Lung (tissue), 12 donors: Measurements from ENCODE around the gene ZNF513. TPM values are rescaled to one million over a fixed set of nuclear protein-coding genes. Genes with fewer than 3 reads are reported as not detected.

Source experiments
- ATAC-seq: fragments of 200-7000 bp; cut with Tn5 transposase; one replicate; pipeline ENCODE4 v1.9.1; 2020; ENCODE audit warnings: moderate number of reproducible peaks; ENCODE audit not compliant: insufficient read depth, low FRiP score
- DNase-seq, 3 donors: peaks; one replicate each; pipeline ENCODE4 v3.0.0-alpha.2; 2013 to 2017
- H3K27ac ChIP-seq, 2 donors: one replicate each; pipeline ENCODE4 v1.5.1; 2013; ENCODE audit warnings: mild to moderate bottlenecking in 2 of 2, moderate library complexity in 2 of 2, control low read depth in 1 of 2, inconsistent platforms in 1 of 2, low read depth in 1 of 2, low read length in 1 of 2
- H3K27me3 ChIP-seq, 3 donors: one replicate each; pipeline ENCODE4 v1.5.1; 2013; ENCODE audit warnings: low read length in 2 of 3; ENCODE audit not compliant: control insufficient read depth in 3 of 3, insufficient read depth in 3 of 3
- H3K36me3 ChIP-seq, 4 donors: one replicate each; pipeline ENCODE4 v1.5.1; 2013; ENCODE audit warnings: low read length in 4 of 4, mild to moderate bottlenecking in 1 of 4, moderate library complexity in 1 of 4; ENCODE audit not compliant: control insufficient read depth in 4 of 4, insufficient read depth in 4 of 4
- H3K4me1 ChIP-seq, 5 donors: one replicate each; pipeline ENCODE4 v1.5.1; 2013; ENCODE audit warnings: low read length in 5 of 5, mild to moderate bottlenecking in 2 of 5, moderate library complexity in 1 of 5; ENCODE audit not compliant: control insufficient read depth in 5 of 5, insufficient read depth in 5 of 5
- H3K4me3 ChIP-seq: one replicate; pipeline ENCODE4 v1.5.1; 2013; ENCODE audit warnings: mild to moderate bottlenecking, control low read depth, moderate library complexity
- H3K9ac ChIP-seq, 2 donors: one replicate each; pipeline ENCODE4 v1.5.1; 2013; ENCODE audit warnings: low read length in 2 of 2, control low read depth in 1 of 2; ENCODE audit not compliant: insufficient read depth in 1 of 2
- H3K9me3 ChIP-seq, 4 donors: one replicate each; pipeline ENCODE4 v1.5.1; 2013; ENCODE audit warnings: low read length in 3 of 4, mild to moderate bottlenecking in 1 of 4, moderate library complexity in 1 of 4; ENCODE audit not compliant: control insufficient read depth in 4 of 4, insufficient read depth in 3 of 4
- WGBS, 2 donors: extraction: QIAGEN DNeasy Blood & Tissue Kit; methylation state at CpG; one replicate each; pipeline ENCODE4 v1.1.7; 2013; 5-methylcytosine and 5-hydroxymethylcytosine counted together
- polyA plus RNA-seq, 2 donors: library from polyadenylated mRNA; stranded (reverse); fragments of 200-250 nt; gene quantifications; one replicate each; pipeline ENCODE4 v1.2.1, GENCODE V29; 2013
- total RNA-seq, 2 donors: library from RNA; depleted of rRNA in 1 of 2; stranded (reverse); fragments of >200 nt in 1 of 2; gene quantifications; one replicate each; pipeline ENCODE4 v1.2.1, GENCODE V29; 2014 to 2021
- TF ChIP-seq, protein P1 (sequence below): IDR thresholded peaks from 2 replicates; pipeline ENCODE4 v1.5.1; 2012; ENCODE audit warnings: mild to moderate bottlenecking; ENCODE audit errors: control extremely low read depth, extremely low read depth
- donor health status: control.
- donor health status: control.
- donor health status: Bipolar disorder and iron deficiency.
- donor health status: healthy.
- donor health status: DM: yes; HTN: yes; CAD: no.

Gene ZNF513
- total and polyA plus RNA-seq, 4 donors: 8.0 to 22.2 (median 21.3) TPM

DNA sequence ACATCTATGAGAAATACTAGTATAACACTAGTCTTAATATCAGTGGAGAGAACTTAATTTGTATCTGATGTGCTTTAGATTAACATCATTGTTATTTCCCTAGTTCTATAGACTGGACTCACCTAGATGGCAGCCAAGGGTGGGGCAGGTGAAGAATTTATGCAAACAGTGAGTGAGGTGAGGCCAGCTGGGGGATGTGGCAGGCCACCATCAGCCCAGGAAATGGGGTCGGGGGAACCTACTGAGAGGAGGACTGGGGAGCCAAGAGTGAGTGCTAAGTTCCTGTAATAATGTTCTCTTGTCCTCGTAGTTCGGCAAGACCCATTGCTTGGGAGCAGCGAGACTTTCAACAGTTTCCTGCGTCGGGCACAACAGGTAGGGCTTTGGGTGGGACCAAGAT, 7.6 kb downstream of the ZNF513 start:
- Histone ChIP-seq H3K9me3 (no peaks in the 10 kb centered on the region), H3K4me1 (peaks cover 2 to 15% (median 8%) of the 10 kb centered on the region in 5 donors), H3K9ac (no peak overlapping the region), H3K36me3 (peaks cover 18 to 50% (median 48%) of the 10 kb centered on the region in 4 donors), H3K27me3 (no peaks in the 10 kb centered on the region), H3K27ac (no peak overlapping the region), H3K4me3 (no peak overlapping the region)
- DNase-seq (no peak), ATAC-seq (no peak)
- WGBS, 2 donors: 89 to 91% methylated on average over 6 of the region's 6 CpGs
- TF ChIP-seq, protein P1, sequence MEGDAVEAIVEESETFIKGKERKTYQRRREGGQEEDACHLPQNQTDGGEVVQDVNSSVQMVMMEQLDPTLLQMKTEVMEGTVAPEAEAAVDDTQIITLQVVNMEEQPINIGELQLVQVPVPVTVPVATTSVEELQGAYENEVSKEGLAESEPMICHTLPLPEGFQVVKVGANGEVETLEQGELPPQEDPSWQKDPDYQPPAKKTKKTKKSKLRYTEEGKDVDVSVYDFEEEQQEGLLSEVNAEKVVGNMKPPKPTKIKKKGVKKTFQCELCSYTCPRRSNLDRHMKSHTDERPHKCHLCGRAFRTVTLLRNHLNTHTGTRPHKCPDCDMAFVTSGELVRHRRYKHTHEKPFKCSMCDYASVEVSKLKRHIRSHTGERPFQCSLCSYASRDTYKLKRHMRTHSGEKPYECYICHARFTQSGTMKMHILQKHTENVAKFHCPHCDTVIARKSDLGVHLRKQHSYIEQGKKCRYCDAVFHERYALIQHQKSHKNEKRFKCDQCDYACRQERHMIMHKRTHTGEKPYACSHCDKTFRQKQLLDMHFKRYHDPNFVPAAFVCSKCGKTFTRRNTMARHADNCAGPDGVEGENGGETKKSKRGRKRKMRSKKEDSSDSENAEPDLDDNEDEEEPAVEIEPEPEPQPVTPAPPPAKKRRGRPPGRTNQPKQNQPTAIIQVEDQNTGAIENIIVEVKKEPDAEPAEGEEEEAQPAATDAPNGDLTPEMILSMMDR: no peak

- 0% methylated on average over 43 to 46 of the region's 46 CpGs for WGBS, 2 donors
- H3K9ac ChIP-seq: peak overlapping the region; percentile 78 to 88
- no peaks in the 10 kb centered on the region for H3K9me3 ChIP-seq
- no peaks in the 10 kb centered on the region for H3K27me3 ChIP-seq
- TF ChIP-seq, protein P1: no peak
- H3K27ac ChIP-seq: peak overlapping the region; percentile 67 to 91
- peak overlapping the region; percentile 97 for H3K4me3 ChIP-seq
- peak; percentile 8 for ATAC-seq
- peaks cover 26 to 57% (median 48%) of the 10 kb centered on the region in 4 donors for H3K36me3 ChIP-seq
- peaks cover 2 to 15% (median 8%) of the 10 kb centered on the region in 5 donors for H3K4me1 ChIP-seq
- peak in 2 of 3 donors; percentile 26 to 38 for DNase-seq
Observed at GRCh38 chr2:27370816-27371620, 9.5 kb downstream of the ZNF513 start.

DNA sequence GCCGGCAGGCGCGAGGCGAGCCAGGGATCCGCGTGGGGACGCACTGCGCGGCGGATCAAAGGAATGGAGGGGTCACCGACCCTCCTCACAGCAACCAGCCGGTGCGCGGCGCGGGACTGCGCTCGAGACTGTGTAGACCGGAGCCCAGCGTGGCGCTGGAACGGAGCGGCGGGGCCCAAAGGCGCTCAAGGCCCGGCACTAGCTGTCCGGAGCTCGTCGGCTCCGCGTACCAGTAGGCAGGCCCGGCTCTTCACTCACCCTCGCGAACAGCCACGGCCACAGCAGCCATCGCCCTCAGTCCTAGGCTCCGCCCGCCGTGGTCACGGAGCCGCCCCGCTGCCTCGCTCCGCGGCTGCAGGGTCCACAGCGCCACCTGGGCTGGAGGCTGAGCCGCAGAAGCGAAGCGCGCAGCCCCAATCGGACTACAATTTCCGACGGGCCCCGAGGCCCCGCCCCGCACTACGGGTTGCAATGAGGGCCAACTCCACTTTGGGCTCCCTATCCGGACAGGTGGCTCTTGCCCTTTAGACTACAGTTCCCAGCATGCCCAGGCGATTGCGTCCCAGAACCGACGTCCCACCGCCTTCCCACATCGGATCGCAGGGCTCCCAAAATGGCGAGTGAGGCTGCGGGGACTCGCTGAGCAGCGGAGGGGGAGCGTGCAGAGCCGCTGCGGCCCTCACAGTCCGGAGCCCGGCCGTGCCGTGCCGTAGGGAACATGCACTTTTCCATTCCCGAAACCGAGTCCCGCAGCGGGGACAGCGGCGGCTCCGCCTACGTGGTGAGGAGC, 10.3 kb downstream of the ZNF513 start, which contains the start of the genes EIF2B4 and SNX17:
Gene EIF2B4, minus strand, starts transcription at position 313 of the 790 bp plus-strand sequence. Its CDS starts 24 bp downstream, at position 289.
Gene SNX17, plus strand, starts transcription at position 591 of the 790 bp plus-strand sequence. Its CDS starts 128 bp downstream, at position 719.
- ATAC-seq (peak; percentile 93), DNase-seq (peak; percentile 100)
- Histone ChIP-seq H3K9me3 (no peaks in the 10 kb centered on the region), H3K4me1 (peaks cover 2 to 15% (median 8%) of the 10 kb centered on the region in 5 donors), H3K4me3 (peak within 1 kb of the TSS; percentile 97), H3K9ac (peak within 1 kb of the TSS; percentile 80 to 88), H3K27me3 (no peaks in the 10 kb centered on the region), H3K36me3 (peaks cover 24 to 51% (median 42%) of the 10 kb centered on the region in 4 donors), H3K27ac (peak within 1 kb of the TSS; percentile 92 to 95)
- 0% methylated on average over 80 to 85 of the region's 85 CpGs for WGBS, 2 donors
- TF ChIP-seq, protein P1: peak; percentile 86
